ENCODE results near the gene MYOT.

MYOT gene

DNA sequence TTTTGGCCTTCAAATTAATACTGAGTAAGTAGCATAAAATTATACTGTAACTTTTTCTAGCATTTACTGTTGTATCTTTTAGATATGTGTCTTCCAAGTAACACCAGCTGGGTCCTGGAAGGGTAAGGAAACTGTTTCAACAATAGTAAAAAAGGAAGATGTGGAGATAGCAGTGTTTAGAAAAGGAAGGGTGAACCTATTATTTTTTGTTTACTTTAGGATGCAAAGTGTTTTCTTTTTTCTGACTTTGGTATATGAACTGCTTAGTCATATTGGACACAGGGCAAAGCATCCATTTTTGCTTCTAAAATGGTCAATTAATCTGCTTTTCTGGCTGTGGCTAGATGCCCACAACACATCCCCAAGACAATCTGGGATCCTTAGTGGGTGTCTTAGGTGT, 26.9 kb downstream of the MYOT start:
- Histone ChIP-seq H3K9me3 (ENCODE audit: low read length) (no peaks in the 10 kb centered on the region), H2AFZ (ENCODE audit: low read depth, low read length) (no peak overlapping the region), H3K4me3 (ENCODE audit: low read length) (no peak overlapping the region), H3K27me3 (ENCODE audit: insufficient read depth, low read length) (no peaks in the 10 kb centered on the region), H3K4me1 (ENCODE audit: insufficient read depth, low read length) (no peaks in the 10 kb centered on the region), H3K36me3 (ENCODE audit: insufficient read depth, low read length) (no peaks in the 10 kb centered on the region)

DNA sequence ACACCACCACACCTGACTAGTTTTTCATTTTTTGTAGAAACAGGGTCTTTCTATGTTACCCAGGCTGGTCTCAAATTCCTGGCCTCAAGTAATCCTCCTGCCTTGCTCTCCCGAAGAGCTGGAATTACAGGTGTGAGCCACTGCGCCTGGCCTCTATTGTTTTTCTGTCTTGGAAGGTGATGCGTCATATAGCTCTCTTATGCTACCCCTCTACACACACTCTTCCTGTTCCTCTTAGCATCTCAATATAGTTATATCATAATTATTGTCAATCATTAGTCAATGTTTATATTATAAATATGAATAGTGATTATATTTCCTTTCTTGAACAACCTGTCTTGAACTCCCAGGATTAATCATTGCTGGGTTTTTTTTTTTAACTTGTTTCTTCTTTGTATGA, 28.9 kb downstream of the MYOT start:
- Histone ChIP-seq H3K4me1 (ENCODE audit: insufficient read depth, low read length) (no peaks in the 10 kb centered on the region), H2AFZ (ENCODE audit: low read depth, low read length) (no peak overlapping the region), H3K4me3 (ENCODE audit: low read length) (no peak overlapping the region), H3K27me3 (ENCODE audit: insufficient read depth, low read length) (no peaks in the 10 kb centered on the region), H3K9me3 (ENCODE audit: low read length) (no peaks in the 10 kb centered on the region), H3K36me3 (ENCODE audit: insufficient read depth, low read length) (no peaks in the 10 kb centered on the region)

- H3K27me3 ChIP-seq (ENCODE audit: insufficient read depth, low read length): no peaks in the 10 kb centered on the region
Measured at GRCh38 chr5:137899493-137899892, 31.8 kb downstream of the MYOT start.

GRCh38 chr5:137901011-137901817, 33.6 kb downstream of the MYOT start:
- H3K9me3 ChIP-seq (ENCODE audit: low read length): no peaks in the 10 kb centered on the region
- H2AFZ ChIP-seq (ENCODE audit: low read depth, low read length): no peak overlapping the region
- no peaks in the 10 kb centered on the region for H3K4me1 ChIP-seq (ENCODE audit: insufficient read depth, low read length)
- no peaks in the 10 kb centered on the region for H3K36me3 ChIP-seq (ENCODE audit: insufficient read depth, low read length)
- H3K4me3 ChIP-seq (ENCODE audit: low read length): no peak overlapping the region
- H3K27me3 ChIP-seq (ENCODE audit: insufficient read depth, low read length): no peaks in the 10 kb centered on the region

More at GRCh38 chr5:137899493-137899892, 31.8 kb downstream of the MYOT start:
- Histone ChIP-seq H3K4me1 (ENCODE audit: insufficient read depth, low read length) (no peaks in the 10 kb centered on the region), H3K9me3 (ENCODE audit: low read length) (no peaks in the 10 kb centered on the region), H3K4me3 (ENCODE audit: low read length) (no peak overlapping the region), H2AFZ (ENCODE audit: low read depth, low read length) (no peak overlapping the region), H3K36me3 (ENCODE audit: insufficient read depth, low read length) (no peaks in the 10 kb centered on the region)

GRCh38 chr5:137902408-137903133, 34.9 kb downstream of the MYOT start:
- Histone ChIP-seq H3K4me1 (ENCODE audit: insufficient read depth, low read length) (no peaks in the 10 kb centered on the region), H3K27me3 (ENCODE audit: insufficient read depth, low read length) (peaks cover 2% of the 10 kb centered on the region), H2AFZ (ENCODE audit: low read depth, low read length) (no peak overlapping the region), H3K36me3 (ENCODE audit: insufficient read depth, low read length) (no peaks in the 10 kb centered on the region), H3K4me3 (ENCODE audit: low read length) (no peak overlapping the region), H3K9me3 (ENCODE audit: low read length) (no peaks in the 10 kb centered on the region)

DNA sequence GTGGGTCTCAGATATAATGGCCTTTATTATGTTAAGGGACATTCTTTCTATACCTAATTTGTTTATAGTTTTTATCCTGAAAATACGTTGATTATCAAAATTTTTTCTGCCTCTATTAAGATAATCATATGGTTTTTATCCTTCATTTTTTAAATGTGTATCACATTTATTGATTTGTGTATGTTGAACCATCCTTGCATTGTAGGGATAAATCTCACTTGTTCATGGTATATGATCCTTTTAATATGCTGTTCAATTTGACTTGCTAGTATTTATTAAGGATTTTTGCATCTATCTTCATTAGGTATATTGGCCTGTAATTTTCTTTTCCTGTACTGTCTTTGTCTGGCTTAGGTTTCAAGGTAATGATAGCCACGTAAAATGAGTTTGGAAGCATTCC, 47.1 kb downstream of the MYOT start:
- H3K4me3 ChIP-seq (ENCODE audit: low read length): no peak overlapping the region

GRCh38 chr5:137916923-137917322, 49.3 kb downstream of the MYOT start:
- no peaks in the 10 kb centered on the region for H3K9me3 ChIP-seq (ENCODE audit: low read length)
- no peaks in the 10 kb centered on the region for H3K36me3 ChIP-seq (ENCODE audit: insufficient read depth, low read length)
- no peaks in the 10 kb centered on the region for H3K27me3 ChIP-seq (ENCODE audit: insufficient read depth, low read length)
- H2AFZ ChIP-seq (ENCODE audit: low read depth, low read length): no peak overlapping the region
- no peak overlapping the region for H3K4me3 ChIP-seq (ENCODE audit: low read length)
- no peaks in the 10 kb centered on the region for H3K4me1 ChIP-seq (ENCODE audit: insufficient read depth, low read length)

More for the DNA sequence above, 47.1 kb downstream of the MYOT start:
- Histone ChIP-seq H3K4me1 (ENCODE audit: insufficient read depth, low read length) (no peaks in the 10 kb centered on the region), H3K9me3 (ENCODE audit: low read length) (no peaks in the 10 kb centered on the region), H3K36me3 (ENCODE audit: insufficient read depth, low read length) (no peaks in the 10 kb centered on the region), H2AFZ (ENCODE audit: low read depth, low read length) (no peak overlapping the region), H3K27me3 (ENCODE audit: insufficient read depth, low read length) (no peaks in the 10 kb centered on the region)

- no peaks in the 10 kb centered on the region for H3K9me3 ChIP-seq (ENCODE audit: low read length)
- no peaks in the 10 kb centered on the region for H3K27me3 ChIP-seq (ENCODE audit: insufficient read depth, low read length)
- H3K4me1 ChIP-seq (ENCODE audit: insufficient read depth, low read length): no peaks in the 10 kb centered on the region
- H3K4me3 ChIP-seq (ENCODE audit: low read length): no peak overlapping the region
- no peak overlapping the region for H2AFZ ChIP-seq (ENCODE audit: low read depth, low read length)
- H3K36me3 ChIP-seq (ENCODE audit: insufficient read depth, low read length): no peaks in the 10 kb centered on the region
Measured at GRCh38 chr5:137921931-137922330, 54.3 kb downstream of the MYOT start.

DNA sequence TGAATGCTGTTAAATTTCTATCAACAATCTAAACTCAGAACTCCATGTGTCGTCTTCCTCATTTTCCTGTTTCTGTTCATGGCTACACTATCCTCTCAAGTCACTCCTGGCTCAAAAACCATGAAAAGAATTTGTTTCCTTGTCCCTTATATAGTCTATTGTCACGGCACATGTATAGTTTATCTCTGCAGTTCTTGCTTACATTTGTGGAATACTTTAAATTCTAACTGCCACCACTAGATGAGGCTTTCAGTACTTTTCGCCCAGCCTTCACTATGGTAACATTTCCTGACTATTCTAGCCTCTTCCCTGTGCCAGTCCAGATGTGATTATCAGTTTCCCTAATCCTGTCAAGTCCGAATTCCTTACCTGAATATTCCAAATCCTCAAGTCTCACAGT, 56.2 kb downstream of the MYOT start:
- H3K4me1 ChIP-seq (ENCODE audit: insufficient read depth, low read length): no peaks in the 10 kb centered on the region

DNA sequence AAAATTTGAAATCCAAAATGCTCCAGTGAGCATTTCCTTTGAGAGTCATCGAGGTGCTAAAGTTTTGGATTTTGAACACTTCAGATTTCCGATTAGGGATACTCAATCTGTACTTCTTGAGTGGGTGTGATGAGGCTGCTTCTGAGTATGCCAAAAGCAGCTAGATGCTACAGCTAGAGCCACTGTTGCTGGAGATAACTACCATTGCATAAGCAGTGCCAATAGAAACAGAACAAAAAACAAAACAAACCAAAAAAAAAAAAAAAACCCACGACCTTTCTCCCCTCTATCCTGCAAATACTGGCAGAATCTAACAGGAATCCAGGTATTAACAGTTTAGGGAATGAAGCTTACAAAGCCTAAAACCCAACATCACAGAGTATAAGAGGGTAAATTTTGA, 65.1 kb downstream of the MYOT start:
- Histone ChIP-seq H2AFZ (ENCODE audit: low read depth, low read length) (no peak overlapping the region), H3K36me3 (ENCODE audit: insufficient read depth, low read length) (peaks cover 12% of the 10 kb centered on the region), H3K27me3 (ENCODE audit: insufficient read depth, low read length) (no peaks in the 10 kb centered on the region), H3K4me3 (ENCODE audit: low read length) (no peak overlapping the region), H3K4me1 (ENCODE audit: insufficient read depth, low read length) (no peaks in the 10 kb centered on the region), H3K9me3 (ENCODE audit: low read length) (no peaks in the 10 kb centered on the region)

More for the DNA sequence above, 56.2 kb downstream of the MYOT start:
- Histone ChIP-seq H3K27me3 (ENCODE audit: insufficient read depth, low read length) (no peaks in the 10 kb centered on the region), H3K4me3 (ENCODE audit: low read length) (no peak overlapping the region), H3K9me3 (ENCODE audit: low read length) (no peaks in the 10 kb centered on the region), H3K36me3 (ENCODE audit: insufficient read depth, low read length) (no peaks in the 10 kb centered on the region), H2AFZ (ENCODE audit: low read depth, low read length) (no peak overlapping the region)

DNA sequence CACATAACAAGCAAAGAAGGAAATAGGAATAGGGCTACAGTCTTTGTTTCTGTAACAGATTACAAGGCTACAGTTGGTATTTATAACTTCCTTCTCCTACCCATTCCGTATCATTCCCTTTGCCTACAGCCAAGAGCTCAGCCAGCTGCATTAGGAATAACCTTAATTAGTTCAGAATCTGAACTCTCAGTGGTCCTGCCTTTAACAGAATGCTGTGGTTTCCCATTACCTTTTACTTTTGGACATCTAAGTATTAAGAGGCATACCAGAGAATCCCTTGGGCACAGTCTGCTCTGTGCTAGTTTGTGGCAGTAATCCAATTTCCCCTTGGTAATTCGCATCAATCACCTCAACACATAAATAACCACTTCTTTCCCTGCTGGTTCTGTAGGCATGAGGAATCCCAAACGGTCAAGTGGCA, 65.8 kb downstream of the MYOT start:
- no peaks in the 10 kb centered on the region for H3K9me3 ChIP-seq (ENCODE audit: low read length)
- peaks cover 18% of the 10 kb centered on the region for H3K36me3 ChIP-seq (ENCODE audit: insufficient read depth, low read length)
- no peak overlapping the region for H3K4me3 ChIP-seq (ENCODE audit: low read length)
- no peaks in the 10 kb centered on the region for H3K4me1 ChIP-seq (ENCODE audit: insufficient read depth, low read length)
- no peaks in the 10 kb centered on the region for H3K27me3 ChIP-seq (ENCODE audit: insufficient read depth, low read length)
- no peak overlapping the region for H2AFZ ChIP-seq (ENCODE audit: low read depth, low read length)

DNA sequence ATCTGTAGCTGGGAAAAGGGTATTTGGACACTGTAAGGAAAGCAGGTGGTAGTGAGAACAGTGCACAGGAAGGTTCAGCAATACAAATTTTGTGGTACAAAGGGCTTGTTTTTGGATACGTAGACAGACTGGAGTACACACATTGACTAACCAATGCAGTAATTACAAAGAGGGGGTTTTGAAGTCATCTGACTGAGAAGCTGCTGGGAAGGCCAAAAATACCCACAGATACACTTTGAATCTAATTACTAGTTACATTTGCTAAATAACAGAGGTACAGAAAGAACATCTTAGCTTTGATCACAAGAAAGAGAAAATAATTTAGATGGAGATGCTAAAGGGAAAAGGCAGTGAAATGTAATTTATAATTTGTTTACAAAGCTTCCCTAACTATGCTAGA, 67.5 kb downstream of the MYOT start:
- Histone ChIP-seq H3K36me3 (ENCODE audit: insufficient read depth, low read length) (peaks cover 35% of the 10 kb centered on the region), H3K4me3 (ENCODE audit: low read length) (no peak overlapping the region), H3K27me3 (ENCODE audit: insufficient read depth, low read length) (no peaks in the 10 kb centered on the region), H2AFZ (ENCODE audit: low read depth, low read length) (no peak overlapping the region), H3K9me3 (ENCODE audit: low read length) (no peaks in the 10 kb centered on the region), H3K4me1 (ENCODE audit: insufficient read depth, low read length) (no peaks in the 10 kb centered on the region)

DNA sequence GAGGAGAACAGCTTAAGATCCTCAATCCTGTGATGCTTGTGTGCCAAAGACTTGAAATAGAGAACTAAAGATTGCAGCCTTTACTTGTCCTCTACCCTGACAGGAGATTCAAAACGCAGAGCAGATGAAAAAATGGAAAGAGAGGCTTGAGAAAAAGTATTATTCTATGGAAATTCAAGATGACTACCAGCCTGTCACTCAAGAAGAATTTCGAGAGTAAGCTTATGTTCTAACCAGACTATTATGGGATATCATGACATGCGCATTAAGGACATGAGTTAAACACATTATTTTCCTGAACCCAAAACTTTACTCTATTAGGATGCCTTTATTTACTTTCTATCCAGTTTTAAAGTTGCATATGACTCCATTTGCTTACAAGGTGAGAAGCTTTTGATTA, 68.0 kb downstream of the MYOT start:
- no peak overlapping the region for H3K4me3 ChIP-seq (ENCODE audit: low read length)
- H3K36me3 ChIP-seq (ENCODE audit: insufficient read depth, low read length): peaks cover 40% of the 10 kb centered on the region
- no peak overlapping the region for H2AFZ ChIP-seq (ENCODE audit: low read depth, low read length)
- no peaks in the 10 kb centered on the region for H3K27me3 ChIP-seq (ENCODE audit: insufficient read depth, low read length)
- H3K4me1 ChIP-seq (ENCODE audit: insufficient read depth, low read length): no peaks in the 10 kb centered on the region
- H3K9me3 ChIP-seq (ENCODE audit: low read length): no peaks in the 10 kb centered on the region

All from neuron (in vitro differentiated cells).